Esophagus squamous epithelium (tissue), 4 donors: Measurements from ENCODE around the gene IGFBP1.

Experiments
- CTCF ChIP-seq, 6 experiments: fragments of 450-650 bp in 4 of 6; fragments of 200-600 bp in 2 of 6; sonication (generic) in 2 of 6; IDR thresholded peaks; one replicate each; pipeline ENCODE4 v1.5.1; 2016 to 2019; ENCODE audit warnings: antibody characterized with exemption in 6 of 6, mild to moderate bottlenecking in 4 of 6, moderate library complexity in 4 of 6
- POLR2A ChIP-seq, 4 donors: fragments of 450-650 bp; IDR thresholded peaks; one replicate each; pipeline ENCODE4 v1.6.1; 2017; ENCODE audit warnings: antibody characterized with exemption in 4 of 4, mild to moderate bottlenecking in 4 of 4, moderate library complexity in 3 of 4

GRCh38 chr7:45938626-45939302 lies 50.5 kb downstream of the IGFBP1 start:
- peak in 1 of 6 experiments; percentile 8 for TF ChIP-seq CTCF (IDR thresholded peaks at IDR 0.05)
- no peak for TF ChIP-seq POLR2A (IDR thresholded peaks at IDR 0.05)
